NAMALWA (cell line): ENCODE results near the gene GOLGA6D.
"Not testable (repeated sequence)": the region's sequence is repeated elsewhere in the genome, so short reads cannot be mapped to it uniquely, and the experiment has no call there.

ENCODE experiments used
- DNase-seq: peaks from one replicate; pipeline ENCODE4 v3.0.0-alpha.2; 2015; ENCODE audit warnings: low spot score

GOLGA6D gene

GRCh38 chr15:75293660-75294059, 11.0 kb downstream of the GOLGA6D start:
- not testable (repeated sequence) for DNase-seq

- not testable (repeated sequence) for DNase-seq
Measured at GRCh38 chr15:75298541-75299310, 16.1 kb downstream of the GOLGA6D start.

- not testable (repeated sequence) for DNase-seq
Measured at GRCh38 chr15:75299311-75299688, 16.7 kb downstream of the GOLGA6D start.

GRCh38 chr15:75300026-75300425, 17.4 kb downstream of the GOLGA6D start:
- not testable (repeated sequence) for DNase-seq

GRCh38 chr15:75302318-75302717, 19.7 kb downstream of the GOLGA6D start:
- DNase-seq = no peak

- not testable (repeated sequence) for DNase-seq
Measured at GRCh38 chr15:75302753-75303152, 20.1 kb downstream of the GOLGA6D start.

GRCh38 chr15:75306188-75306587, 23.6 kb downstream of the GOLGA6D start:
- DNase-seq = no peak

- DNase-seq = peak; percentile 47
Measured at GRCh38 chr15:75307778-75308390, 25.2 kb downstream of the GOLGA6D start.

- DNase-seq = no peak
Measured at GRCh38 chr15:75309711-75310110, 27.1 kb downstream of the GOLGA6D start.

GRCh38 chr15:75312548-75312947, 29.9 kb downstream of the GOLGA6D start:
- DNase-seq = not testable (repeated sequence)

- DNase-seq = no peak
Measured at GRCh38 chr15:75313116-75313845, 30.6 kb downstream of the GOLGA6D start.

GRCh38 chr15:75314552-75315290, 32.1 kb downstream of the GOLGA6D start:
- DNase-seq = no peak

- DNase-seq = not testable (repeated sequence)
Measured at GRCh38 chr15:75319231-75319897, 36.7 kb downstream of the GOLGA6D start.

GRCh38 chr15:75321711-75322110, 39.1 kb downstream of the GOLGA6D start:
- DNase-seq = no peak

GRCh38 chr15:75325922-75326321, 43.3 kb downstream of the GOLGA6D start:
- DNase-seq = no peak

- DNase-seq = peak; percentile 25
Measured at GRCh38 chr15:75327005-75327404, 44.4 kb downstream of the GOLGA6D start.

GRCh38 chr15:75327491-75327890, 44.9 kb downstream of the GOLGA6D start:
- DNase-seq = no peak

GRCh38 chr15:75328493-75329314, 46.1 kb downstream of the GOLGA6D start:
- DNase-seq = no peak

GRCh38 chr15:75329571-75329970, 46.9 kb downstream of the GOLGA6D start:
- DNase-seq = no peak

GRCh38 chr15:75332093-75332492, 49.5 kb downstream of the GOLGA6D start:
- not testable (repeated sequence) for DNase-seq
